H1 (cell line): ENCODE results near the gene LDLRAD3. TPM values are rescaled to one million over a fixed set of nuclear protein-coding genes. Genes with fewer than 3 reads are reported as not detected.

Source experiments
- CTCF ChIA-PET: fragments of 300-600 bp; sonication (Branson Sonifier 250); formaldehyde crosslinking; loops from one replicate; lab custom pipeline; 2021; ENCODE audit not compliant: partially characterized antibody; lab: Charles Lee
- POLR2A ChIA-PET: fragments of 300-600 bp; sonication (Branson Sonifier 250); formaldehyde crosslinking; loops from one replicate; lab custom pipeline; 2021; ENCODE audit warnings: inconsistent platforms; ENCODE audit not compliant: partially characterized antibody; lab: Charles Lee
- DNase-seq, 2 experiments: peaks; one replicate each; pipeline versions ENCODE4 v3.0.0 to v3.0.0-alpha.2; 2010 to 2022; ENCODE audit warnings: low spot score in 2 of 2, low read depth in 1 of 2, mixed read lengths in 1 of 2
- FAIRE-seq: peaks from 2 replicates; lab custom pipeline; 2011; peaks lifted over from hg19 to GRCh38; lab: Jason Lieb, UNC
- H2AFZ ChIP-seq: 2 replicates; pipeline ENCODE4 v1.8.1; 2012; ENCODE audit warnings: low read length, inconsistent platforms
- H2AK5ac ChIP-seq: 2 replicates; pipeline ENCODE4 v1.6.1; 2013; ENCODE audit warnings: low read depth, low read length
- H2BK120ac ChIP-seq: replicated peaks from 2 replicates; pipeline ENCODE3; 2013; ENCODE audit warnings: low read depth, low read length, inconsistent platforms
- H2BK12ac ChIP-seq: 2 replicates; pipeline ENCODE4 v1.6.1; 2013; ENCODE audit warnings: low read depth, low read length
- H2BK15ac ChIP-seq: 2 replicates; pipeline ENCODE4 v1.6.1; 2013; ENCODE audit warnings: low read length
- H2BK20ac ChIP-seq: 2 replicates; pipeline ENCODE4 v1.6.1; 2013; ENCODE audit warnings: low read length
- H2BK5ac ChIP-seq: 2 replicates; pipeline ENCODE4 v1.6.1; 2013; ENCODE audit warnings: low read depth, low read length
- H3K14ac ChIP-seq: 2 replicates; pipeline ENCODE4 v1.6.1; 2013; ENCODE audit warnings: inconsistent platforms; ENCODE audit not compliant: insufficient read length
- H3K18ac ChIP-seq: 2 replicates; pipeline ENCODE4 v1.6.1; 2013; ENCODE audit warnings: low read length; ENCODE audit errors: extremely low read depth
- H3K23ac ChIP-seq: 2 replicates; pipeline ENCODE4 v1.6.1; 2013; ENCODE audit warnings: inconsistent platforms; ENCODE audit not compliant: insufficient read length
- H3K23me2 ChIP-seq: 2 replicates; pipeline ENCODE4 v1.6.1; 2013; ENCODE audit warnings: low read depth, low read length
- H3K27ac ChIP-seq: 2 replicates; pipeline ENCODE4 v1.6.1; 2011; ENCODE audit warnings: low read depth, low read length, inconsistent platforms
- H3K27me3 ChIP-seq, 4 experiments: replicated peaks in 1 of 4; 1 replicate in 1 of 4; 2 replicates in 3 of 4; pipeline versions ENCODE4 v1.6.1 to v1.8.1; 2011 to 2013; ENCODE audit warnings: low read length in 3 of 4, mild to moderate bottlenecking in 3 of 4, inconsistent platforms in 2 of 4, mixed read lengths in 2 of 4, moderate library complexity in 1 of 4; ENCODE audit not compliant: control insufficient read depth in 3 of 4, insufficient read depth in 3 of 4; ENCODE audit errors: extremely low read depth in 1 of 4
- H3K36me3 ChIP-seq, 4 experiments: 2 replicates each; pipeline versions ENCODE4 v1.6.1 to v1.8.1; 2011 to 2013; ENCODE audit warnings: mild to moderate bottlenecking in 4 of 4, low read length in 3 of 4, moderate library complexity in 2 of 4, control low read depth in 1 of 4, inconsistent platforms in 1 of 4; ENCODE audit not compliant: insufficient read depth in 4 of 4, control insufficient read depth in 2 of 4
- H3K4ac ChIP-seq: replicated peaks from 2 replicates; pipeline ENCODE3; 2013; ENCODE audit warnings: low read length, low read depth, mixed read lengths, inconsistent platforms; ENCODE audit not compliant: insufficient read length
- H3K4me1 ChIP-seq, 4 experiments: replicated peaks in 1 of 4; 1 replicate in 1 of 4; 2 replicates in 3 of 4; pipeline versions ENCODE4 v1.6.1 to v1.8.1; 2011 to 2013; ENCODE audit warnings: low read length in 3 of 4, inconsistent platforms in 2 of 4, mixed read lengths in 1 of 4; ENCODE audit not compliant: insufficient read depth in 4 of 4, control insufficient read depth in 3 of 4
- H3K4me2 ChIP-seq, 2 experiments: 2 replicates each; pipeline versions ENCODE4 v1.6.1 to v1.8.1; 2011 to 2013; ENCODE audit warnings: low read depth in 2 of 2, low read length in 2 of 2, control low read depth in 1 of 2, inconsistent platforms in 1 of 2, mild to moderate bottlenecking in 1 of 2; ENCODE audit not compliant: insufficient read depth in 1 of 2
- H3K4me3 ChIP-seq, 4 experiments: fragments of 200-600, 300-600 bp in 1 of 4; sonication (generic), shearing (Covaris generic), sonication (Bioruptor Twin) in 1 of 4; 2 replicates each; pipeline versions ENCODE4 v1.5.1 to v1.8.1; 2011 to 2016; ENCODE audit warnings: low read length in 4 of 4, low read depth in 3 of 4, control low read depth in 2 of 4, inconsistent platforms in 2 of 4, mild to moderate bottlenecking in 2 of 4, mixed read lengths in 1 of 4, moderate library complexity in 1 of 4; ENCODE audit not compliant: insufficient read depth in 2 of 4; ENCODE audit errors: extremely low read depth in 1 of 4
- H3K56ac ChIP-seq: replicated peaks from 2 replicates; pipeline ENCODE3; 2013; ENCODE audit warnings: low read depth, mild to moderate bottlenecking, mixed read lengths, low read length, inconsistent platforms; ENCODE audit not compliant: insufficient read length
- H3K79me1 ChIP-seq: 2 replicates; pipeline ENCODE4 v1.6.1; 2013; ENCODE audit warnings: low read depth, low read length, control low read depth
- H3K79me2 ChIP-seq, 2 experiments: 2 replicates each; pipeline versions ENCODE4 v1.6.1 to v1.8.1; 2012 to 2013; ENCODE audit warnings: low read length in 2 of 2, mild to moderate bottlenecking in 2 of 2, inconsistent platforms in 1 of 2; ENCODE audit not compliant: insufficient read depth in 2 of 2, control insufficient read depth in 1 of 2
- H3K9ac ChIP-seq, 4 experiments: replicated peaks in 1 of 4; 1 replicate in 1 of 4; 2 replicates in 3 of 4; pipeline versions ENCODE4 v1.6.1 to v1.8.1; 2011 to 2013; ENCODE audit warnings: low read depth in 3 of 4, low read length in 3 of 4, control low read depth in 2 of 4, mild to moderate bottlenecking in 2 of 4, moderate library complexity in 2 of 4, inconsistent platforms in 1 of 4; ENCODE audit errors: extremely low read depth in 1 of 4
- H3K9me3 ChIP-seq, 2 experiments: 2 replicates each; pipeline versions ENCODE4 v1.6.1 to v1.8.1; 2012 to 2013; ENCODE audit warnings: mild to moderate bottlenecking in 2 of 2, moderate library complexity in 2 of 2, control low read depth in 1 of 2, inconsistent platforms in 1 of 2, low read depth in 1 of 2, low read length in 1 of 2, mixed read lengths in 1 of 2; ENCODE audit not compliant: insufficient read depth in 2 of 2
- H4K20me1 ChIP-seq, 2 experiments: replicated peaks in 1 of 2; 2 replicates each; pipeline versions ENCODE3 to v1.8.1; 2011 to 2013; ENCODE audit warnings: inconsistent platforms in 2 of 2, low read length in 2 of 2, mild to moderate bottlenecking in 1 of 2; ENCODE audit not compliant: insufficient read depth in 2 of 2, control insufficient read depth in 1 of 2
- H4K5ac ChIP-seq: 2 replicates; pipeline ENCODE4 v1.6.1; 2013; ENCODE audit warnings: low read length, low read depth, mixed read lengths, inconsistent platforms; ENCODE audit not compliant: insufficient read length
- H4K8ac ChIP-seq: 2 replicates; pipeline ENCODE4 v1.8.0; 2013; ENCODE audit warnings: mild to moderate bottlenecking, moderate library complexity, low read length, inconsistent platforms; ENCODE audit not compliant: insufficient read depth; ENCODE audit errors: extremely low read depth
- H4K91ac ChIP-seq: replicated peaks from 2 replicates; pipeline ENCODE3; 2013; ENCODE audit warnings: low read length, mixed read lengths, inconsistent platforms; ENCODE audit not compliant: insufficient read length
- EGR1 ChIP-seq: IDR thresholded peaks from 2 replicates; pipeline ENCODE4 v1.6.1; 2011; ENCODE audit warnings: low read depth, low read length, borderline replicate concordance
- WGBS, 2 experiments: shearing (Covaris generic) in 1 of 2; methylation state at CpG; one replicate each; pipeline versions ENCODE4 v1.1.6 to v1.1.7; 2013 to 2015; ENCODE audit warnings: low lambda C conversion rate in 2 of 2, mixed read lengths in 2 of 2, inconsistent platforms in 1 of 2, low coverage in 1 of 2, missing lambda C conversion rate in 1 of 2; ENCODE audit not compliant: insufficient replicate concordance in 2 of 2, insufficient coverage in 1 of 2, insufficient read length in 1 of 2; ENCODE audit errors: extremely low coverage in 1 of 2, missing lambda C conversion rate in 1 of 2; 5-methylcytosine and 5-hydroxymethylcytosine counted together
- polyA plus RNA-seq, 7 experiments: library from polyadenylated mRNA; depleted of rRNA in 3 of 7; stranded (reverse) in 5 of 7; unstranded in 2 of 7; fragments of >200 nt in 5 of 7; fragments of 200-250 nt in 2 of 7; gene quantifications; 1 replicate in 5 of 7; 2 replicates in 1 of 7; 4 replicates in 1 of 7; pipeline versions ENCODE4 v1.2.1 to v1.2.3, GENCODE V29; 2011 to 2013; ENCODE audit warnings: missing spikeins in 2 of 7, mixed read lengths in 2 of 7
- total RNA-seq: library from RNA; stranded (reverse); fragmentation: NEBNext Ultra II Directional; extraction: Animal tissue kit (Norgen Biotek cat#: 25700); gene quantifications from 2 replicates; pipeline ENCODE4 v1.2.1, GENCODE V29; 2021

LDLRAD3 gene
- total and polyA plus RNA-seq, 2 of the 8 experiments (the other 6 are each of a cell fraction or from before 2014, with no cell fraction given): 18.6 to 22.8 TPM

DNA sequence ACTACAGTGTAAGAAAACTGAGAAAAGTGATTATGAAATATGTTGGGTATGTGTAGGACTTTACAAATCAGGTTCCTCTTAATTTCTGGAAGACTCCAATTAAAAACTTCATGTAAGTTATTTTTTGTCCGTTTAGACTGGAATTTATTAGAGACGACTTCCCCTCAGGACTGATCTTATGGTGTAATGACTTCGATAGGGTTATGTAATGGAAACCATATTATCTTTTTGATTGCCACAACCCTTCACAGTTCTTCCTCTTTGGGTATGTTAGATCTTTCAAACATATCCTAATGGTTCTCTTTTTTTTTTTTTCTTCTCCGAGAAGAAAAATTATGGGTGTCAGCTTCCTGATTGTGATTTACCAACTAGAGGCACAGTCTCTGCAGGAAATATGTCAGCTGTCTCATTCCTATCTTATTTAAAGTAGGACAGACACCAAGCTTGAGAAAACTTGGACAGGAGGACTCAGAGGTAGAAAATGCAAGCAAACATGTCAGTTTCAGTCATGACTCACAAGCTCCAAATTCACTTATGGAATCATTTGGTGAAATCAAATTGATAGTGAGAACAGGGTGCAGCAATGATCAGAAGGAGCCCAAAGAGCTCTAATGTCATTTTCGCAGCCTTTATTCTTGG lies 11.1 kb upstream of the LDLRAD3 start:
- Histone ChIP-seq H3K27ac (no peak overlapping the region), H3K4me1 (peaks cover 0 to 3% (median 0%) of the 10 kb centered on the region in 4 experiments; a peak in 1 of 7 replicates), H3K18ac (no peak overlapping the region), H3K79me1 (no peaks in the 10 kb centered on the region), H2BK120ac (no peak overlapping the region), H3K4me2 (no peak overlapping the region), H3K9me3 (no peaks in the 10 kb centered on the region), H3K4ac (no peak overlapping the region), H2BK15ac (no peak overlapping the region), H2AK5ac (no peak overlapping the region), H4K91ac (no peak overlapping the region), H3K14ac (no peak overlapping the region), H4K8ac (no peak overlapping the region), H4K20me1 (no peaks in the 10 kb centered on the region), H3K9ac (no peak overlapping the region), H2BK5ac (no peak overlapping the region), H3K79me2 (no peaks in the 10 kb centered on the region), H3K23me2 (no peaks in the 10 kb centered on the region), H4K5ac (no peak overlapping the region), H2AFZ (no peak overlapping the region), H3K27me3 (no peaks in the 10 kb centered on the region; a peak in 1 of 7 replicates), H3K56ac (no peak overlapping the region), H3K23ac (no peak overlapping the region), H2BK20ac (no peak overlapping the region), H2BK12ac (no peak overlapping the region), H3K36me3 (no peaks in the 10 kb centered on the region), H3K4me3 (no peak overlapping the region)
- FAIRE-seq (no peak), DNase-seq (no peak)
- CTCF ChIA-PET: interaction anchor here (0.6 to 1.3 kb wide), 3 partner anchors 111 to 153 kb away, joined by 3 to 8 read pairs (median 3); no protein-coding TSS in a partner anchor
- POLR2A ChIA-PET: interaction anchor here (0.7 kb wide), 1 partner anchor 450 kb away, joined by 3 read pairs; no protein-coding TSS in a partner anchor
- no peak for TF ChIP-seq EGR1
- 78% methylated on average over 4 of the region's 5 CpGs; no CpG with 5 or more reads in 1 of the 2 experiments for WGBS, 2 experiments
